GM12864 (cell line): ENCODE measurements around the gene PIGN.
"Not testable (repeated sequence)": the region's sequence is repeated elsewhere in the genome, so short reads cannot be mapped to it uniquely, and the experiment has no call there.

Experiments used
- DNase-seq: peaks from one replicate; pipeline ENCODE4 v3.0.0-alpha.2; 2011; ENCODE audit warnings: low read depth
- H3K4me3 ChIP-seq: 2 replicates; pipeline ENCODE4 v1.5.1; 2011; ENCODE audit warnings: mild to moderate bottlenecking, low read depth, low read length, control low read depth
- CTCF ChIP-seq: IDR thresholded peaks from 2 replicates; pipeline ENCODE4 v1.5.1; 2011; ENCODE audit warnings: low read depth, mild to moderate bottlenecking, moderate library complexity, low read length, control low read depth, inconsistent platforms; ENCODE audit errors: missing control alignments

PIGN gene

DNA sequence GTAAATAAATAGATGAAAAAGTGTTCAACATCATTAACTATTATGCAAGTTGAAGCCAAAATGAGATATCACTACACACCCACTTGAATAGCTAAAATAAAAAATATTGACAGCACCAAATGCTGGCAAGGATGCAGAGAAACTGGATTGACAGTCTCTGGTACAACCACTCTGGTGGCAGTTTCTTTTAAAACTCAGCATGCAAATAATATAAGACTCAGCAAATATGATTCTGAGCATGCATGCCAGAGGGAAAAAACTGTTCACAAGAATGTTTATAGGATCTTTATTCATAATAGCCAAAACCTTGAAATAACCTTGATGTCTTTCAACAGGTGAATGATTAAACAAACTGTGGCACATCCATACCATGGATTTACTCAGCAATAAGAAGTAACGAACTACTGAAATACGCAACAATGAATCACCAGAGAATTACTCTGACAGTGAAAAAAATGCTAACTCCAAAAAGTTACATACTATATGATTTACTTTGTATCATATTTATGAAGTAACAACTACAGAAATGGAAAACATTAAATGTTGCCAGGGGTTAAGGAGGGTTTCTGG lies 131.8 kb downstream of the PIGN start:
- H3K4me3 ChIP-seq = no peak overlapping the region
- no peak for TF ChIP-seq CTCF
- DNase-seq = no peak

- no peak overlapping the region for H3K4me3 ChIP-seq
- no peak for DNase-seq
- TF ChIP-seq CTCF = no peak
These were observed 138.6 kb downstream of the PIGN start for GRCh38 chr18:62048279-62048678.

GRCh38 chr18:62045316-62045715 lies 141.5 kb downstream of the PIGN start:
- DNase-seq = no peak
- no peak overlapping the region for H3K4me3 ChIP-seq
- no peak for TF ChIP-seq CTCF

DNA sequence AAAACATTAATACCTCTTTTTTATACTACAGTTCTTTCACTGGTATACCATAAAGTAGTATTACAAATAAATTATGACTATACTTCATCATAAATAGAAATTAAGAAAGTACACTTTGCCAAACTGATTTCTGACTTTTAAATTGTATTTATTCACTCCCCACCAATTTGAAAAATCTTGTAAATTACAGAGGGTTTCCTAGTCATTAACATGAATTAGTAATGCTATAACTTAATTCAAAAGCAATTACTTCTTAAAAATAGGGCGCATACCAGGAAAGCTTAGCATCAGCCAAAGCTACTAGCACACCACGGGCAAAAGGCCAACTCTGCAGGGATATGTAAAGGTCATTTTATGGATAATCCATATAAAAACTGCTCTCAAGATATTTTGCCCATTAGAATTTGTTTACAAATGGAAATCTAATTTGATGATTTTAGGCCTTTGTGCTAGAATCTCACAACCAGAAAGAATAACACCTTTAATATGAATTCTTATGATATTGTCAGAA lies 142.3 kb downstream of the PIGN start:
- H3K4me3 ChIP-seq = no peak overlapping the region
- TF ChIP-seq CTCF = no peak
- no peak for DNase-seq

DNA sequence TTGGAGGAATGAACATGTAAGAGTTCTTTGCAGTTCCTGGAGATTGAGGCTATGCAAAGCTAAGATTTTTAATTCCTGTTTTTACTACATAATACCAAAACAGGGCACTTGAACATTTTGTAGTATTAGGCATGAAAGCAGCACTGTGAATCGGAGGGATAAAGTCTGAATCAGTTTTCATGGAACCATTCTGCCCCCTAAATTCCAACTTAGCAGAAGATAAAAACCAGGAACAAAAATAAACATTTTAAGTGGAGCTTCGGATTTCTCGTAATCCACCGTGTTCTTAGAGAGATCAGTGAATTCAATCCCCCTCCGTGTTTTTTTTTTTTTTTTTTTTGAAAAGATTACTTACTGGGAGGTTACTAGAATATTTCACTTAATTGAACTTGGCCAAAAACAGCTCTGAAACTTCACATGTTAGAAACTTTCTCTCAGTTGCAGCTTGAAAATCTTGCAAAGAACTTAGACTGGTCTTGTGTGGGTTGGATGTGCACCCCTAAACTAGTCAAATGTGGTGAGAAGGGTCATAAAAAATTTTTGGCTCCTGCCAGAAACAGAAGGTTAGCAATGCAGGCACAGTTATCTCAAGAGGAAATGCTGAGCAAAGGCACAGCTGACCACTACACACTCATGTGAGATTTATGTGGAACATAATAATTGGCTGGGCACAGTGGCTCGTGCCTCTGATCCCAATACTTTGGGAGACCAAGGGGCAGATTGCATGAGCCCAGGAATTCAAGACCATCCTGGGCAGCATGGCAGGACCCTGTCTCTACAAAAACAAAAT lies 148.7 kb downstream of the PIGN start:
- DNase-seq = no peak
- no peak for TF ChIP-seq CTCF
- no peak overlapping the region for H3K4me3 ChIP-seq

DNA sequence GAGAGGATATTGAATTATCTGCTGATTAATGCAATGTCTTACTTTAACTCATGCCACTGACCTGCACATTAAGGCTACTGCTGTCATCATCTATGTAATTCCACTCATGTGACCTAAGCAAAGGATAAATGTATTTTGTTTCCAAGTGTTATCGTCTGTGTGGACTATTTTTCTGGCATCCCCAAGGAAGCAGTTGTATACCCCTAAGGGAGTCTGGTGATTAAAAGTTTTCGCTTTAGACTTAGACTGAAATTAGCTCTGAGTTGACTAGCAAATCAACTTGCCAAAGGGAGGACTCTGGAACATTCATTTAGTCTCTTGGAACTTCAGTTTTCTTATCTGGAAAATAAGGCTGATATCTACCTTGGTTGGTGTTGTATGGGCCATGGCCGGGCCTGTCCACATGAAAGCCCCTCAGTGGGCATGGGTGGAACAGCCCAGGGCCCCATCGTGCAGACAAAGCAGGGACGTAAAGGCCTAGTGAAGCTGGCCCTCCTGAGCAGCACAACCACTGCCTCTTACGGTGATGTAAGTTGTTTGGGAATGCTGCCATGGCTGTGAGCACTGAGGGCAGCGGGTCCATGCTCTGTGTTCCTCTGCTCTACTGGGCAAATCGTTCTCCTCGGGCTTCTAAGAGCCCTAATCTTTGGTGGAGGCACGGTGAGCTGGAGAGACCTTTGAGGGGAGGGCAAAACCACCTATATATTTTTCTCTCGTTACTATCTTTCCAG lies 149.7 kb downstream of the PIGN start:
- TF ChIP-seq CTCF = no peak
- DNase-seq = no peak
- no peak overlapping the region for H3K4me3 ChIP-seq

DNA sequence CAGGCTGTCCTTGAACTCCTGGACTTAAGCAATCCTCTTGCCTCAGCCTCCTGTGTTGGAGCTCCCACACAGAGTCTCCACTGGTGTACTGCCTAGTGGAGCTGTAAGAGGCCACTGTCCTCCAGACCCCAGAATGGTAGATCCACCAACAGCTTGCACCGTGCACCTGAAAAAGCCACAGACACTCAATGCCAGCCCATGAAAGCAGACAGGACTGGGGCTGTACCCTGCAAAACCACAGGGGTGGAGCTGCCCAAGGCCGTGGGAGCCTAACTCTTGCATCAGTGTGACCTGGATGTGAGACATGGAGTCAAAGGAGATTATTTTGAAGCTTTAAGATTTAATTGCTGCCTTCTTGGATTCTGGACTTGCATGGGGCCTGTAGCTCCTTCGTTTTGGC lies 152.6 kb downstream of the PIGN start:
- not testable (repeated sequence) for DNase-seq, H3K4me3 ChIP-seq
